Femur (tissue), 1 donor: ENCODE measurements around the gene KREMEN1.
A peak's percentile ranks its signal among the peaks of the same experiment; 100 is the strongest.
"Not testable (repeated sequence)": the region's sequence is repeated elsewhere in the genome, so short reads cannot be mapped to it uniquely, and the experiment has no call there.

Source experiments
- DNase-seq: peaks from one replicate; pipeline ENCODE4 v3.0.0-alpha.2; 2017

Gene KREMEN1

DNA sequence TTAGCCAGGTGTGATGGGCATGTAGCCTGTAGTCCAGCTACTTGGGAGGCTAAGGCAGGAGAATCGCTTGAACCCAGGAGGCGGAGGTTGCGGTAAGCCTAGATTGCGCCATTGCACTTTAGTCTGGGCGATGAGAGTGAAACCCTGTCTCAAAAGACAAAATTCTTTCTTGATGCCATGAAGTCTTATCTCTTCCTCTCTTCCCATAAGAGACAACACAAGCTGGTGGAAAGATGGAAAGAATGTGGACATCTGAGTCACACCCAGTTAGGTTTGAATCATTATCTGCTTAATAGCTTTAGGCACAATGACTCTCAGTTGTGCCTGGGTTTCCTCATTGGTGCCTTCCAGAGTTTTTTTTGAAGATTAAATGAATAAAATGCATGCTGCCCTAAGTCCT lies 35.3 kb downstream of the KREMEN1 start:
- no peak for DNase-seq

DNA sequence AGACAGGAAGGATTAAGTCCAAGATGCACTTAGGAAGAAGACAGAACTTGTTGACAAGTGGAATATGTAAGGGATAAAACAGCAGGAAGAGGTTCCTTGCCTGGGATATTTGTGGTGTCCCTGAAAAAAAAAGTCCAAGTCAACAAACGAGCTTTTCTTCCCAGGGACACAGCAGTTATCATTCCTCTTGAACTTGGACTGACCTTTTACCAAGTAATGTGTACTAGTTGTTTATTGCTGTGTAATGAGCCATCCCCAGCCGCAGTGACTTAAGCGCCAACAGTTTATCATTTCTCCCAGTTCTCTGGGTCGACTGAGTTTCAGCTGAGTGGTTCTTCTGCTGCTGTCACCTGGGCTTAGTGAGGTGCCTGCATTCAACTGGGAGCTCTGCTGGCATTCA lies 37.0 kb downstream of the KREMEN1 start:
- no peak for DNase-seq

DNA sequence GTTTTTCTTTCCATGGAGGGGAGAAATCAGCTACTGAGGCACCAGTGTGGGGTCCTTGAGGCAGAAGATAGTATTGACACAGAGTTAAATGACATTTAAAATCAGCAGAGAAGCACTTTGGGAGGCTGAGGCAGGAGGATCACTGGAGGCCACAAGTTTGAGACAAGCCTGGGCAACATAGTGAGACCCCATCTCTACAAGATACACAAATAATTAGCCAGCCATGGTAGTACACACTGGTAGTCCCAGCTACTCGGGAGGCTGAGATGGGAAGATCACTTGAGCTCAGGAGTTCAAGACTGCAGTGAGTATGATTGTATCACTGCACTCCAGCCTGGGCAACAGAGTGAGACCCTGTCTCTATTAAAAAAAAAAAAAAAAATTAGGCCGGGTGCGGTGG lies 38.1 kb downstream of the KREMEN1 start:
- no peak for DNase-seq

DNA sequence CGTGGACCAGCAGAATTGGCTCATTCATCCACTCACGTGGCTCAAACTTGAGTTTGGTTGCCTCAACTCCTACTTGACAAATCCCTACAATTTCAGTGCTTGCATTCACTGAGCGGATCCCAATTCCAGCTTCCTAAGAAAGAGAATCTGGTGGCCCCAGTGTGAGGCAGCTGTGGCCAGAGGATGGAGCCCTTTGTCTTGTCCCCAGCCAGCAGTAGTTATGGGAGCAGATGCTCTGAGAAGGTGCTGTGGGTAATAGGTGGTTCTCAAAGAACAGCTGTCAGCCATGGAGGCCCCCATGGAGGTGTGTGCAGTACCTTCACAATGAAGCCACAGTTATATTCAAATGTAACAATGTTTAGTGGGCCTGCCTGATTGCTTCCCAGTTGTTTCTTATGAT lies 39.3 kb downstream of the KREMEN1 start:
- DNase-seq: no peak

DNA sequence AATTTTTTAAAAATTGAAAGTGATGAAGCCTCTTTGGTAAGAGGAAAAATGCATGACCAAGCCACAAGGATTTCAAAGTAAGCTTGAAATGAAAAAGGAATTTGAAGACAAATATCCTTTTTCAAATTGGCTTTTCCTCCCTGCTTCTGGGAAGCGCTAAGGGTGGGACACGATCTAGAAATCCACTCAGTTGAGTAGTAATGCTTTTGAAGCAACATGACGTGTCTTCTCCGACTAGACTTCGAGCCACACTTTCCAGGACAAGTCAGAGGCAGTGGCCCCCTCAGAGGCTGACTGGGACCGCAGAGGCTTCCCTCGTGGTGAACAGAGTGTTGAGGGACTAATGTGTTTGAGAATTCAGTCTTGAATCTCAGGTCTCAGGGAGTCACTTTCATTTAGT lies 39.8 kb downstream of the KREMEN1 start:
- no peak for DNase-seq

DNA sequence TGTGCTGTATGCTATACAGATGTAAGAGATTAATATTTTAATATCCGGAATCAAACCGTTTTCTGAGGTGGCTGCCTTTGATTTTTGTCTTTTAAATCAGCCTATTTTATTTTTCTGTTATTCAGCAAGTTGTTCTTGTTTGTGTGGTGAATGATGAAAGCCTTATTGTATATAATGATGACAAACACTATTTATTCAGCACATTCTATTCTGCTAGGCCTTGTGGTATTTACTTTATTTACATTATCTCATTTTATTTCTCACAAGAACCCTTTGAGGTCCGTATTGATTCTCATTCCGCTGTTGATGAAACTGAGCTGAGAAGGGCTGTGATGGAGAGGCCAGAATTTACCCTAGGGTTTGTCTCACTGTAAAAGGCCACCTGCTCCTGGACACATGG lies 40.5 kb downstream of the KREMEN1 start:
- DNase-seq: no peak

DNA sequence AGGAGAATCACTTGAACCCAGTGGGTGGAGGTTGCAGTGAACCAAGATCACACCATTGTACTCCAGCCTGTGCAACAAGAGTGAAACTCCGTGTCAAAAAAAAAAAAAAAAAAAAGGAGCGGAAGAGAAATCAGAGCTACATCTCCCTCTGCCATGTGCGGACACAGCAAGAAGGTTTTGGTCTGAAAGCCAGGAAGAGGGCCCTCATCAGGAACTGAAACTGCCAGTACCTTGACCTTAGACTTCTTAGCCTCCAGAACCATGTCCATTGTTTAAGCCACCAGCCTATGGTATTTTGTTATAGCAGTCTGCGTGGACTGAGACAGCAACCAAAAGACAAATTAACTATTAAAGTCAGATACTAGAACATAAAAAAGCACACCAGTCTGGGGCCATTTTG lies 41.6 kb downstream of the KREMEN1 start:
- DNase-seq: no peak

DNA sequence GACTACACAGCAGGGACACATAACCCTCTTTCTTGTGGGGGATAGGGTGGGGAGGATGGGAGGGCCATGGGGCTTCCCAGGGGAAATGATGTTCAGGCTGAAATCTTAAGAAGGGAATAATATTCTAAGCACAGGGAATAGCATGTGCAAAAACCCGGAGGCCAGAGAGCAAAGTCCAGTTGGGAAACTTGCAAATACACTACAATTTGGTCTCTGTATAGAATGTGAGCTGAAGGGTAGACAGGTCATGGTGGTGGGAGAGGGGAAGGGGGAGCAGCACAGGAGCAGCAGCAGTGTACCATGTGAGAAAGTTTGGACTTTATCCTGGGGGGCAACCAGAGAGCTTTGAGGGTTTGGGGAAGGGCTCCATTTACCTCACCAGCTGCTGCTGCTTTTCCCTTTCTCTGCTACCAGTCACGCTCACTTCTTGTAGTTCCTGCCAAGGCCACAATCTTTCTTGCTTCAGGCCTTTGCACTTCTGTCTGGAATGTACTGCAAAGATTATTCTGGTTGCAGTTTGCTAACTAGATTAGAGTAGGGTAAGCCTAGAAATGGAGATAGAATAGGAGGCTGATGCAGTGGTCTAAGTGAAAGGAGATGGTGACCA lies 43.0 kb downstream of the KREMEN1 start:
- no peak for DNase-seq

DNA sequence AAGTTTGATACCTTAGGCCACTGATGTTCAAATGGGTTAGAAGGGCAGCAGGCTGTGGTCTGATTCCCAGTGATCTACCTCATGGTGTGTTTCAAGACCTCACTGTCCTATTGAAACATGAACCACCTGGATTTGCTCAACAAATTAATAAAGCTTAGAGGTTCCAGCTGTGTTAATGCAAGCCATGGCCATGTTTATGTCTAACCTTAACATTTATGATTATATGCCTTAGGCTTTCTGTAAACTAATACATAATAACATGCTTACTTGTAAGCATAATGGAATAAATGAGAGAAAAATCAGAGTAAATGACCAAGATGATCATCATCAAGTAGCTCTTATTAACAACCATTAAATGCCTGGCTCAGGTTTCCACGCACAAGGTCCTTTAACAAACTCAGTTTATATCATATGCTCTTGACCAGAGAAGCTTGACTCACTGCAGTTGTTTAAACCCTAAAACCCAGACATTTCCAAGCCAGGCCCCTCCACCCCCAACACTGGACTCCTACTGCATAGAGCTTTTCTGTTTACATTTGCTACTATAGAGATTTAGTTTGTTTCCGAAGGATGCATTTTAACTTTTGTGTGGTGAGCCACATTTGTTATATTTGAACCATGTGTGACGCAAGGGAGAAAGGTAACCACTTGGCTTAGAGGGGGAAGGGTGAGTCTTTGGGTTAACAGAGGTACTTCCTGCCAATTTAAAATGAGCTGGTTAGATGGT lies 43.7 kb downstream of the KREMEN1 start:
- no peak for DNase-seq

DNA sequence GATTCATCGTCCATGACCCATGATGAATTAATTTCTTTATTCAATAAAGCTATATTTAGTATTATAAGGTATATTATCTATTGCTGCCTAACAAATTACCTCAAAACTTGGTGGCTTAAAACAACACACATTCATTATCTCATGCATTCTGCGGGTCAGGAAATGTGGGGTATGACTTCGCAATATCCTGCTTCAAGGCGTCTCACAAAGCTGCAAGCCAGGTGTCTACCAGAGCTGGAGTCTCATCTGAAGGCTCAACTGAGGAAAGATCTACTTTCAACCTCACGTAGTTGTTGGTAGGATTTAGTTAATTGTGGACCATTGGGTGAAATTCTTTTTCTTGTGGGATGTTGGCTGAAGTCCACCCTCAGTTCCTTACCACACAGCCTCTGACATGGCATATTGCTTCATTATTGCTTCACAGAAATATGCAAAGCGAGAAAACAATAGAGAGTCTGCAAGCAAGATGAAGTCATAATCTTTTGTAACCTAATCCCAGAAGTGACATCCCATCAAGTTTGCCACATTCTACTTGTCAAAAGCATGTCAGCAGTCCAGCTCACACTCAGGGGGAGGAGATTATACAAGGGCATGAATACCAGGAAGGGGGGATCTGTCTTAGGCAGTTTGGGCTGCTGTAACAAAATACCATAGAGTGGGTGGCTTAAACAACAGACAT lies 45.1 kb downstream of the KREMEN1 start:
- DNase-seq: no peak

DNA sequence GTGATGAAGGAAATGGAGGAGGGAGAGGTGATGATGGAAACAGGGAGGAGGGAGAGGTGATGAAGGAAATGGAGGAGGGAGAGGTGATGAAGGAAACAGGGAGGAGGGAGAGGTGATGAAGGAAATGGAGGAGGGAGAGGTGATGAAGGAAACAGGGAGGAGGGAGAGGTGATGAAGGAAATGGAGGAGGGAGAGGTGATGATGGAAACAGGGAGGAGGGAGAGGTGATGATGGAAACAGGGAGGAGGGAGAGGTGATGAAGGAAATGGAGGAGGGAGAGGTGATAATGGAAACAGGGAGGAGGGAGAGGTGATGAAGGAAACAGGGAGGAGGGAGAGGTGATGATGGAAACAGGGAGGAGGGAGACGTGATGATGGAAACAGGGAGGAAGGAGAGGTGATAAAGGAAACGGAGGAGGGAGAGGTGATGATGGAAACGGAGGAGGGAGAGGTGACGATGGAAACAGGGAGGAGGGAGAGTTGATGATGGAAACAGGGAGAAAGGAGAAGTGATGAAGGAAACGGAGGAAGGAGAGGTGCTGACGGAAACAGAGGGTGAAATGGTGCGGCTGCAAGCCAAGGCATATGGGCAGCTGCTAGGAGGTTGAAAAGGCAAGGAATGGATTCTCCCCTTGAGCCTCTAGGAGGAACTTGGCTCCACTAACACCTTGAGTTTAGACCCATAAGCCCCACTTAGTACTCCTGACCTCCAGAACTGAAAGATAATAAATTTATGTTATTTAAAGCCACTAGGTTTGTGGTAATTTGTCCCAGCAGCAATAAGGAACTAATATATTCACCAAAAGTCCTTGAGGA lies 47.5 kb downstream of the KREMEN1 start:
- not testable (repeated sequence) for DNase-seq

DNA sequence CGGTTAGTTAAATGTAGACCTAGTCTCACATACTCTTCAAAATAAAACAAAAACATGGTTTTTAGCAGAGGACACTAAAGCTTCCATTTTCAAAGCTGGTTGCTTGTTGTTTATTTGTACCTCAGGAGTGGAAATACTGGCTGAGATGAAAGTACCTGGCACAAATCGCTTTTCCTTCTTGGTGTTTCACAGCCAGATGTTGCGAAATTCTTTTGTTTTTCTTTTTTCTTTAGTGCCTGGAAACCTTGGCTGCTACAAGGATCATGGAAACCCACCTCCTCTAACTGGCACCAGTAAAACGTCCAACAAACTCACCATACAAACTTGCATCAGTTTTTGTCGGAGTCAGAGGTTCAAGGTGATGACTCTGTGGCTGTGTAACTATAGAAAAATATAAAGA lies 48.3 kb downstream of the KREMEN1 start:
- DNase-seq: no peak

DNA sequence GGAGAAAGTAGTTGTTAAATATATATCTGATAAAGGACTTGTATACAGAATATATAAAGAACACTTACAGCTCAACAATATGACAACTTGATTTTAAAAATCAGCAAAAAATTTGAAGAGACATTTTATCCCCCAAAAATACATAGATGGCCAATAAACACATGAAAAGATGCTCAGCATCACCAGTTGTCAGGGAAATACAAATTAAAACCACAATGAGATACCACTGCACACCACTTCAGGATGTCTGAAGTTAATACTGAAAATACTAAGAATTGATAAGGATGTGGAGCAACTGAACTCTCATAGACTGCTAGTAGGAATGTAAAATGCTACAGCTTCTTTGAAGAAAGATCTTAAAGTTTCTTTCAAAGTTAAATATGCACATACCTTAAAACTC lies 49.2 kb downstream of the KREMEN1 start:
- DNase-seq: no peak

DNA sequence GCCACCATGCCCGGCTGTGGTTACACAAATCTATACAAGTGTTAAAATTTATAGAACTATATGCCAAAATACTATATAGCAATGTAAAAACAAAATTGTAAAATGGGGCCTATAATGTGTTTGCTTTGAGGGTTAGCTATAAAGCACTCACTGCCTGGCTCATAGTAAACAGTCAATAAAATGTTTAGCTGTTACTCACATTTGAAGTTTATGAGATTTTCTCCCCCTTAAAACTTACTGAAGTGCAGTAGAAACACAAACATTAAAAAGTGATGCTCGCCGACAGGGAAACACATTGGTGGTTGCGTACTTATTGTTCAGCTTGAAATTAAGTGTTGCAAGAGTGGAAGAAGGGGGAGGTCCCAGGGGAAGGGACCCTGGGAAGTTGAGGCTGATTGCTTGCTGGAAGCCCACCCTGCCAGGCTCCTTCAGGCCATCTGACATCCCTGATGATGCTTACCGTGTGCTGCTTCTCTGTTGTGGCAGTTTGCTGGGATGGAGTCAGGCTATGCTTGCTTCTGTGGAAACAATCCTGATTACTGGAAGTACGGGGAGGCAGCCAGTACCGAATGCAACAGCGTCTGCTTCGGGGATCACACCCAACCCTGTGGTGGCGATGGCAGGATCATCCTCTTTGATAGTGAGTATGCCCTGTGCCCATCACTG lies 52.1 kb downstream of the KREMEN1 start:
- no peak for DNase-seq

DNA sequence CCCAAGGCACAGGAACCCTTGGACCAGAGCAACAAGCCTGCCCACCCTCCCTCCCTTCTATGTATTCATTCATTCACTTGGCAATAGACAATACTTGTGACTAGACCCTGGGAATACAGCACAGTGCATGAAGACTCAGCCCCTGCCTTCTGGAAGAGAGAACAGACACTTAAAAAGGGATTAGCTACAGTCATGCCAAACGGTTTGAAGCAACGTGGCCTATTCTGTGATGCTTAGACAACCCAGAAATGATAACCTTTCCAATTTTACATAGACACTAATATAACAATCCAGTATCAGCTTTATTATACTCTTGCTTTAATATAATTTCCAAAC lies 52.6 kb downstream of the KREMEN1 start:
- no peak for DNase-seq

DNA sequence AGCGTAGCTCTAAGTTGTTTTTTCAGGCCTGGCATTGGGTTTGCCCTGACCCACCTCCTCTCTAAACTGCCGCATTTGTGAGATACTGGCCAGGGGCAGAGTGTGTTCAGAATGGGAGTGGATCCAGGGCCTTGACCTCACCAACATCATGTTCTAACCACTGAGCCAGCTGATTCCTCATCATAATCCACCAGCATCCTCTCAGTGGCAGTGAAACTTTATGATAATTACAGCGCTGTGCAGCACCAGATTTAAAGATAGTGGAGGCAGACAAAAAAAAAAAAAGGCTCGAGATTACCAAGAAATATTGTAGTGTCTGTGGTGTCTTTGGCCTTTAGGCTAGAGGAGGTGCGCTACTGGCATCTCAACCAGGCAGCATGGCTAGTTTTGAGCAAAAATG lies 53.0 kb downstream of the KREMEN1 start:
- DNase-seq: no peak

DNA sequence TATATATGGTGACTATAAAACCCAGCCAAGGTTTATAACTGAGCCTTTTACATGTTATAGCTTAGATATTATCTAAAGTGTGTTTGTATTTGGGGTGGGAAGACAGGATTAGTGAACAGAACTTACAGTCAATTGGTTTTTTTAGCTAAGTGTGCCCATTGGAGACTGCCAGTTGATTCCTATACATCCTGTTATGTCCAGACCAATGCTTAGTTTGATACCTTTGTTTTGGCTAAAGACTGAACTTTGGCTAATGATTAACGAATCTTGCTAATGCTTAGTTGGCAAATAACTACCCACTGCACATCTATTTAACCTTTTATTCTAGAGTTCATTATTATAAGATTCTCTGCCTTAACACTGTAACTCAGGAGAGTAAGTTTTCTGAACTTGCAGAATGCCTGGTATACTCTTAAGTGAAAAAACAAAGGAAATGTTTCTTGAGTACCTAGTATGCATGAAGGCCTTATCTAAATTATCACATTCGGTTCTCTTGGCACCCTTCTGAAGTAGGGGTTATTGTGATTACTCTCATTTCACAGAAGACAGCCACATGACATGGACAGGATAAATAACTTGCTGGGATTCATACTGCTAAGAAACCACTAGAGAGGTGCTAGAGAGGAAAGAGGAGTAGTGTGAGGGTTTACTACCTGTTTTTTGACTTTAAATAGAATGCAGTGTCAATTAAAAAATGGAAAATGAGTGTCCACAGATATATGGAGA lies 54.0 kb downstream of the KREMEN1 start:
- no peak for DNase-seq

DNA sequence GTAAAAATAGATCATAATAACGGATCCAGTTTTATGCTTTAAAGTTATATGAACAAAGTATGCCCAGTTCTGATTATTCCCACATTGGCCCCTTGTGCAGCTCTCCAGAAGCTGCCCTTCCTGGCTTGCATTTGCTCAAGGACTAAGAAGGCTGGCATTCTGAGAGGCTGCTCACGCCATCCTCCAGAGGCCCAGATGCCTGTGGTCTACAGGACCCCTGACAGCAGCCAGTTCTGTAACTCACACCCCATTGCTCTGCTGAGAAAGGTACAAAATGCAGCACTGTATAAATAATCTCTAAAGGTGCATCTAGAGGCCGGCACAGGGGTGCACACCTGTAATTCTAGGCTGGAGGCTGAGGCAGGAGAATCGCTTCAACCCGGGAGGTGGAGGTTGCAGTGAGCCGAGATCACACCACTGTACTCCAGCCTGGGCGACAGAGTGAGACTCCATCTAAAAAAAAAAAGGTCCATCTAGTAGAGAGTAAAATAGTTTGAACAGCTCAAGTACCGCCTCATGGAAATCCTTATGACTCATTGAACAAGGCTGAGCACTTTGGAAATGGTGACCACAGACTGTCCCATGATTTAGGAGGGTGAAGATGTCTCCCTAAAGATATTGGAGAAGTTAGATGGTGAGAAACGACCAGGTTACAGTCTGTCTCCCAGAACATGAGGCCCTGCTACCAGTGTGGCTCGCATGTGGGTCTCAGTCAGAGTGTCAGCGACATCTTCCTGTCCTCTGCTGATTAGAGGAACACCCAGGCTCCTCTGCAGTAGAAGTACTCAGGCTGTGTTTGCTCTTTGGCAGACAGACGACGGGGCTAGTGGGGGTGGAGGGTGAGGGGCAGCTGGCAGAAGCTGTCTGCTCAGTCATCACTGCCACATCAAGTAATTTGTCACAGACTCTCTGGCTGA lies 56.3 kb downstream of the KREMEN1 start:
- peak; percentile 42 for DNase-seq

DNA sequence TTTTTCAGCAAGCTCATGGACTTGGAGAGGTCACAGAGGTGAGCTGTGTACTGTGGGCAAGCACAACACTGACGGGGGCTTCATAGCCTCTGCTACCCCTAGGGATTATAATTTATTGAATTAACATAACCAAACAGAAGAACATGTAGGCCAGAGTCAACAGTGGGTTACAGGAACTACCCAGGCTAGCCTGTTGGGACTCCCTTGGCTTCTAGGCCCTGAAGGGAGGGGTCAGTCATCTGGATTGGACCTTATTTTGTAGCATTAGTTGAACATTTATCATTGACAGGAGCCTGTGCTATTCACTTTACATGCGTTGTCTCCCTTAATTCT lies 56.9 kb downstream of the KREMEN1 start:
- DNase-seq: no peak

DNA sequence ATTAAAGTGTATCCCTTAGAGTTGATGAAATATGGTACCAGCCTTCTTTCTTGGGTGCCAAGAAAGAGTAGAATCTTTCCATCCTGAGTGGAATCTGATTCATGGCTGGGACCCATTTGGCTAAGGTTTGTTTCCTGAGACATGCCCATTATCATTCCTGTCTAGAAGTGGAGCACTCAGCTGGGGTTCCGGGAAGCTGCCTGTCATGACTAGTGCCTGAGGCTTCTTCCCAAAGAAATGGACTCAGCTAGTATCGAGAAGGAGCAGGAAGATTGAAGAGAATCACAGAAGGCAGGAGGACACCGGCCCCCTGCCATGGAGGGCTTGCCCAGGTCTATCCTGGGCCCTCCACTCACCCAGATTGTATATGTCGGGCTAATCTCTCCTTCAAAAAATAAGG lies 57.6 kb downstream of the KREMEN1 start:
- DNase-seq: no peak

DNA sequence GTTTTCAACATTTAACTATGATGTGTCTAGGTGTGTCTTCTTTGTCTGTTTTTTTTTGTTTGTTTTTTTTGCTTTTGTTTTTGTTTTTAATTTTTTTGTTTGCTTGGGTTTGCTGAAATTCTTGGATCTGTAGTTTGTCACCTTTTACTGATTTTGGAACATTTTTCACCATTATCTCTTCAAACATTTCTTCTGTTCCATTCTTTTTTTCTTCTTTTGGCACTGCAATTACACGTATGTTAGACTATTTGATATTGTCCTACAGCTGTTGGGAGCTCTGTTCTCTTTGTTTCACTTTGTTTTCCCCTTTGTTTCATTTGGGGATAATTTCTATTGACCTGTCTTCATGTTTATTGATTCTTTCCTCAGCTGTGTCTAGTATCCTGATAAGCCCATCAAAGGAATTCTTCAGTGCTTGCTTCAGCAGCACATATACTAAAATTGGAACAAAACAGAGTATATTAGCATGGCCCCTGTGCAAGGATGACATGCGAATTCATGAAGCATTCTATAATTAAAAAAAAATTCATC lies 60.8 kb downstream of the KREMEN1 start:
- DNase-seq: no peak
